SU-DHL-6 (cell line): ENCODE results near the gene DAPK1.

Source experiments
- H2AFZ ChIP-seq: fragments of 200-600 bp; sonication (generic); 2 replicates; pipeline ENCODE4 v1.6.1; 2014; ENCODE audit warnings: low read depth, mild to moderate bottlenecking, moderate library complexity, mixed read lengths, antibody characterized with exemption, low read length; ENCODE audit not compliant: severe bottlenecking
- H3F3A ChIP-seq: fragments of 200-600 bp; shearing (Covaris generic); 2 replicates; pipeline ENCODE4 v1.6.0; 2016; ENCODE audit warnings: antibody characterized with exemption, mild to moderate bottlenecking; ENCODE audit not compliant: insufficient read depth
- H3K27ac ChIP-seq: fragments of 200-600 bp; sonication (generic); 2 replicates; pipeline ENCODE4 v1.5.1; 2016; ENCODE audit warnings: low read depth, mild to moderate bottlenecking, low read length, moderate library complexity, mixed read lengths
- H3K27me3 ChIP-seq: fragments of 200-600 bp; sonication (generic), shearing (Covaris generic); 2 replicates; pipeline ENCODE4 v1.6.0; 2014; ENCODE audit warnings: mild to moderate bottlenecking, low read length
- H3K36me3 ChIP-seq: fragments of 200-600 bp; sonication (generic); 2 replicates; pipeline ENCODE4 v1.6.1; 2014; ENCODE audit warnings: mild to moderate bottlenecking, low read length, mixed read lengths
- H3K4me2 ChIP-seq: fragments of 300-600, 200-600 bp; shearing (Covaris generic), sonication (generic); 2 replicates; pipeline ENCODE4 v1.6.0; 2014; ENCODE audit warnings: low read length, low read depth, mild to moderate bottlenecking; ENCODE audit not compliant: poor library complexity, severe bottlenecking
- H3K4me3 ChIP-seq: fragments of 200-600 bp; sonication (generic); 2 replicates; pipeline ENCODE4 v1.5.1; 2014; ENCODE audit warnings: antibody characterized with exemption, low read length, mild to moderate bottlenecking, mixed read lengths; ENCODE audit not compliant: insufficient read depth, poor library complexity, severe bottlenecking
- H3K79me2 ChIP-seq: fragments of 200-600 bp; sonication (generic); 2 replicates; pipeline ENCODE4 v1.6.1; 2014; ENCODE audit warnings: mild to moderate bottlenecking, low read length, moderate library complexity; ENCODE audit not compliant: insufficient read depth
- H3K9ac ChIP-seq: fragments of 200-600 bp; sonication (generic); 2 replicates; pipeline ENCODE4 v1.7.0; 2014; ENCODE audit warnings: mild to moderate bottlenecking, low read length
- H3K9me2 ChIP-seq: fragments of 200-600 bp; sonication (generic); replicated peaks from 2 replicates; pipeline ENCODE4 v1.6.1; 2014; ENCODE audit warnings: low read length; ENCODE audit not compliant: insufficient read depth
- H3K9me3 ChIP-seq: fragments of 200-600 bp; sonication (generic); 2 replicates; pipeline ENCODE4 v1.6.1; 2014; ENCODE audit warnings: low read length, mixed read lengths; ENCODE audit not compliant: insufficient read depth
- H4K20me1 ChIP-seq: fragments of 200-600 bp; sonication (generic); 2 replicates; pipeline ENCODE4 v1.6.1; 2014; ENCODE audit warnings: low read depth, mild to moderate bottlenecking, antibody characterized with exemption, low read length, moderate library complexity, mixed read lengths
- CTCF ChIP-seq: fragments of 200-600 bp; sonication (generic); IDR thresholded peaks from one replicate; pipeline ENCODE4 v1.5.1; 2017; ENCODE audit warnings: antibody characterized with exemption, mild to moderate bottlenecking, low read length, moderate library complexity; ENCODE audit not compliant: insufficient read depth, poor library complexity, severe bottlenecking
- EZH2phosphoT487 ChIP-seq: fragments of 200-600 bp; sonication (generic), shearing (Covaris generic); conservative IDR thresholded peaks from 2 replicates; pipeline ENCODE4 v1.6.1; 2018; ENCODE audit warnings: mild to moderate bottlenecking, antibody characterized with exemption, low read length, moderate library complexity, mixed read lengths

Gene DAPK1

DNA sequence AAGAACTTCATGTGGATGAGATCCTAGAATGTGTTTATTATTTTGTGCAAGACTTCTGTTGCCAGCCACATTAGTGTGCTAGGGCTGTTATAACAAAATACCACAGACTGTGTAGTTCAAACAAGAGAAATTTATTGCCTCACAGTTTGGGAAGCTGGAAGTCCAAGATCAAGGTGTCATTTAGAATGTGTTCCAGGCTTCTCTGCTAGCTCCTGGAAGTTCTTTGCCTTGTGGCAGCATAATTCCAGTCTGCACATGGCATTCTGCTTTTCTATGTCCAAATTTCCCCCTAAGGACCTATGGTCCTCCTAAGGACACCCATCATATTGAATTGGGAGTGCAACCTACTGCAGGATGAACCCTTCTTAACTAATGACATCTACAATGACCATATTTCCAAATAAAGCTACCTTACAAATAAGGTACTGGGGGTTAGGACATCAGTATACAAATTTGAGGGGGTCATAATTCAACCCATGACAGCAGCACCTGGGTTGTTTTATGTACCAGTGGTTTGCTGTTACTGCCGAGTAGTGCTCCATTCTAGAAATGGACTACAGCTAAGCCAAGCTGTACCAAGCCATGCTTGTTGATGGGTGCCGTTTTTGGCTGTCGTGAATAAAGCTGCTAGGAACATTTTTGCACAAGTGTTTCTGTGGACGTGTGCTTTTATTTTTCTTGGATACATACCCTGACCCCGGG is 52.7 kb downstream of the DAPK1 start:
- no peaks in the 10 kb centered on the region for H3F3A ChIP-seq
- no peaks in the 10 kb centered on the region for H3K9me3 ChIP-seq
- no peaks in the 10 kb centered on the region for H3K36me3 ChIP-seq
- H3K4me3 ChIP-seq = no peak overlapping the region
- H3K27me3 ChIP-seq = no peaks in the 10 kb centered on the region
- no peak overlapping the region for H3K4me2 ChIP-seq
- TF ChIP-seq EZH2phosphoT487 (no peak), CTCF (no peak)
- no peaks in the 10 kb centered on the region for H4K20me1 ChIP-seq
- H2AFZ ChIP-seq = no peak overlapping the region
- no peaks in the 10 kb centered on the region for H3K9me2 ChIP-seq
- no peak overlapping the region for H3K9ac ChIP-seq
- H3K79me2 ChIP-seq = no peaks in the 10 kb centered on the region
- no peak overlapping the region for H3K27ac ChIP-seq

GRCh38 chr9:87551772-87552217 is 54.1 kb downstream of the DAPK1 start:
- Histone ChIP-seq H4K20me1 (no peaks in the 10 kb centered on the region), H3K4me2 (no peak overlapping the region), H3F3A (no peaks in the 10 kb centered on the region), H2AFZ (no peak overlapping the region), H3K27me3 (no peaks in the 10 kb centered on the region), H3K4me3 (no peak overlapping the region), H3K9me3 (no peaks in the 10 kb centered on the region), H3K27ac (no peak overlapping the region), H3K36me3 (no peaks in the 10 kb centered on the region), H3K9me2 (no peaks in the 10 kb centered on the region), H3K9ac (no peak overlapping the region), H3K79me2 (no peaks in the 10 kb centered on the region)
- TF ChIP-seq EZH2phosphoT487 (no peak), CTCF (no peak)

GRCh38 chr9:87554171-87554910 is 56.7 kb downstream of the DAPK1 start:
- no peaks in the 10 kb centered on the region for H3K36me3 ChIP-seq
- H2AFZ ChIP-seq = no peak overlapping the region
- H3K79me2 ChIP-seq = no peaks in the 10 kb centered on the region
- H3F3A ChIP-seq = no peaks in the 10 kb centered on the region
- H3K9me3 ChIP-seq = no peaks in the 10 kb centered on the region
- H3K9ac ChIP-seq = no peak overlapping the region
- no peak overlapping the region for H3K27ac ChIP-seq
- no peak for TF ChIP-seq CTCF
- no peak for TF ChIP-seq EZH2phosphoT487
- H3K4me3 ChIP-seq = no peak overlapping the region
- H3K27me3 ChIP-seq = no peaks in the 10 kb centered on the region
- no peaks in the 10 kb centered on the region for H3K9me2 ChIP-seq
- H3K4me2 ChIP-seq = no peak overlapping the region
- no peaks in the 10 kb centered on the region for H4K20me1 ChIP-seq
